GM04503 (cell line): ENCODE data around the gene SLC39A6.
"Not testable (repeated sequence)": the region's sequence is repeated elsewhere in the genome, so short reads cannot be mapped to it uniquely, and the experiment has no call there.

Experiments
- DNase-seq: peaks from one replicate; pipeline ENCODE4 v3.0.0-alpha.2; 2012; ENCODE audit warnings: low read depth

The SLC39A6 gene, protein sequence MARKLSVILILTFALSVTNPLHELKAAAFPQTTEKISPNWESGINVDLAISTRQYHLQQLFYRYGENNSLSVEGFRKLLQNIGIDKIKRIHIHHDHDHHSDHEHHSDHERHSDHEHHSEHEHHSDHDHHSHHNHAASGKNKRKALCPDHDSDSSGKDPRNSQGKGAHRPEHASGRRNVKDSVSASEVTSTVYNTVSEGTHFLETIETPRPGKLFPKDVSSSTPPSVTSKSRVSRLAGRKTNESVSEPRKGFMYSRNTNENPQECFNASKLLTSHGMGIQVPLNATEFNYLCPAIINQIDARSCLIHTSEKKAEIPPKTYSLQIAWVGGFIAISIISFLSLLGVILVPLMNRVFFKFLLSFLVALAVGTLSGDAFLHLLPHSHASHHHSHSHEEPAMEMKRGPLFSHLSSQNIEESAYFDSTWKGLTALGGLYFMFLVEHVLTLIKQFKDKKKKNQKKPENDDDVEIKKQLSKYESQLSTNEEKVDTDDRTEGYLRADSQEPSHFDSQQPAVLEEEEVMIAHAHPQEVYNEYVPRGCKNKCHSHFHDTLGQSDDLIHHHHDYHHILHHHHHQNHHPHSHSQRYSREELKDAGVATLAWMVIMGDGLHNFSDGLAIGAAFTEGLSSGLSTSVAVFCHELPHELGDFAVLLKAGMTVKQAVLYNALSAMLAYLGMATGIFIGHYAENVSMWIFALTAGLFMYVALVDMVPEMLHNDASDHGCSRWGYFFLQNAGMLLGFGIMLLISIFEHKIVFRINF

DNA sequence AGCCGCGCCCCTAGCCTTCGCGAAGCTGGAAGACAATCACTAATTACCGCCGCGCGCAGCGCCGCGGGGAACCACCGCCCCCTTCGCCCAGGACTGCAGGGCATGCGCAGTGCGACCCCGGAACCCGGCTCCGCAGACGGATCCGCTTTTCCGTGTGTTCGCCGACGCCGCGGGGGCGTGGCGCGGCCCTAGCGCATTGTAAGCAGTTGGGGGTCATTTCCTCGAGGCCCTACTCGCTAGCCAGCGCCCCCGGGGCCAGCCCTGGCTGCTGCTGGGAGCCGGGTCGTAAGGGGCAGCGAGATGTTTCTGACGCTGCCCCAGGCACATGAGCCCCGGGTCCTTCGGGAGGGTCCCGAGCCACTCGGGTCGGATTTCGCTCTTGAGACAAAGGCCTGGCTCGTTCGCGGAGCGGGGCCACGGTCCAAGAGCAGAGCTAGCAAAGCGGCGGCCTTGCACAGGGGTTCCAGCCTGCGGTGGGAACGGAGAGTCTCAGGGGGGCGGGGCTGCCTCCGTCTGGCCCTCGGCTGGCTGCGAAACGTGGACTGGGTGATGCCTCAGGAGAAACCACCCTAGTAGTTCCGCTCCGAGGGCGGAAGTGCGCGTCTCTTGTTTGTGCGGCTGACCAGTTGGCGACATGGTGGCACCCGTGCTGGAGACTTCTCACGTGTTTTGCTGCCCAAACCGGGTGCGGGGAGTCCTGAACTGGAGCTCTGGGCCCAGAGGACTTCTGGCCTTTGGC, at the start of gene SLC39A6, which contains the start of gene ELP2:
Gene SLC39A6 (minus strand): TSS at position 41 of the 739 bp plus-strand sequence. CDS start 2,333 bp downstream, outside the sequence.
Gene ELP2 (plus strand): TSS at position 600 of the 739 bp plus-strand sequence. CDS start 35 bp downstream, at position 635.
- DNase-seq: peak; percentile 67

DNA sequence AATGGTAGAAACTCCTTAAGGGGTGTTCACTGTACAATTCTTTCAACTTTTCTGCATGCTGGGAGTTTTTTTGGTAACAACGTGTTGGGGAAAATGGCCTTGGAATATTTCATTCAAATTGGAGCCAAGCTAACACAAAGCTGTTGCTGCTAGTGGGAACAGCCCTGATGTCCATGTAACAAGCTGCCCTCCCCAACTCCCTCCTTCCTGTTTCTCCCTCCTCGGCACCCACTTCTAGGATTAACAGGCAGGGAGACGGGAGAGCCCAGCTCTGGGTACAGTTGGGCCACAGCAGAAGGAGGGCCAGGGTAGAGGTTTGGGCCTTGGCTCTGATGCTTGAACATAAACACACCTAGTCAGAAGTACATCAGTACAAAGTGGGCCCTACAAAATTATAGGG, 48.8 kb upstream of the SLC39A6 start:
- no peak for DNase-seq

DNA sequence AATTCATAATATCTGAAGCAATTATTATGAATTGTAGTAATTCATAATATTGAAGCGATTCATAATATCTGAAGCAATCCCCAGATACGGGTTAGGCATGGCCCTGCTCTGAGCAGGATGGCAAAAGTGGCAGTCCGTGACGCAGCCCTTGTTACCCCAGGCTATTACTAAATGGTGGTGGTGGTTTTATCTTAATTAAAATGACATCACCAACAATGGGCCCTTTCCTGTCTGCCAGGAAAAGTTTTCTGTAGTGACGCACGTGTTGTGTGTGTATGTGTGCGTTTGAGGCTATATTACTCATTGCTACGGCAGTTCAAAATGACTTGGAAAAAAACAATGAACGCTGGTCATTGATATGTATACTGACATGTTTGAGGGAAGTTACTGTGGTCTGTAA, 47.6 kb upstream of the SLC39A6 start:
- peak; percentile 53 for DNase-seq

DNA sequence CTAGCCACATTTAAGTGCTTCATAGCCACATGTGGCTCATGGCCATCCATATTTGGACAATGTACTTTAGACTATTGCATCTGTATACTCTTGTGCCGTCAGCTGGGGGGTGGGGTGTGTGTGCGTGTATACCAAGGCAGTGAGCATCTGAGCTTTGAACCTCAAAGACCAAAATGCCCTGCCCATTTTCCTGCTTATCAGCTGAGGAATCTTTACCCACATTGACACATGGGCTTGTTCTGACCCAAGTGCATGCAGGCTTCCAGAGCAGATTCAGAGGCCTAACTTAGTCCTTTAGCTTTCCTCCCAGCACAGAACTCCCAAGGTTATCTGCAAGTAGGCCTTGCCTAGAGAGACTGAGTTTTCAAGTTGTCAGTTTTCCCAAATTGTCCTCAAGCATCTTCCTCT, 47.0 kb upstream of the SLC39A6 start:
- no peak for DNase-seq

DNA sequence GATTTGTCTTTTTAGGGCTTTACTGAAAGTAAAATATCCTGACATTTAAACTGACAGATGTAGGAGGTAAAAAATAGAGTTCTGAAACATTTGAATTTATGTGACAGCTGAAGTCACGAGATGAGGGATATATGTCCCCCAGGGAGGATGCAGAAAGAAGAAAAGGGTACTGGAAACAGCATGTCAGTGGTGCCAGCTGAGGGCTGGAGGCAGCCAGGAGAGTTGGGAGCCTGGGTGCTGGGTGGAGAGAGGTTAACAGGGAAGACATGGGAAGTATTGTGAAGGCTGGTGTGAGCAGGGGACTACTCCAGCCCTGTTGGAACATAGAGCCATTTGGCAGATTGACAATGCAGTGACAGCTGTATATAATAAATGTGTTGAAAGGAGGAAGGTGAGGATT, 46.3 kb upstream of the SLC39A6 start:
- no peak for DNase-seq

DNA sequence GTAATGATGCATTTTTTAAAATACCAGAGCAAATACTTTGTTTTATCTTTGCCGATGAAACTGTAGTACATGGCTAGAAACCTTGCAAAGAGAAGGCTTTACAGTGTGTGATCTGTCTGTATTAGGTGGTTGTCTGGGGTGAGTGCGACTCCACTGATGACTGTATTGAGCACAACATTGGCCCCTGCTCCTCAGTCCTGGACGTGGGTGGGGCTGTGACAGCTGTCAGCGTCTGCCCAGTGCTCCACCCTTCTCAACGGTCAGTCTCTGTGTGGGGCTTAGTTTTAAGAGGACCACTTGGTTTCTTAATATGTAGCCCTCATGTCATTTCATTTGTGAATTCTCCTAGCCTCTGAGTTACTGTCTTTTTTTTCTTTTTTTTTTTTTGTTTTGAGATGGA, 40.8 kb upstream of the SLC39A6 start:
- no peak for DNase-seq

DNA sequence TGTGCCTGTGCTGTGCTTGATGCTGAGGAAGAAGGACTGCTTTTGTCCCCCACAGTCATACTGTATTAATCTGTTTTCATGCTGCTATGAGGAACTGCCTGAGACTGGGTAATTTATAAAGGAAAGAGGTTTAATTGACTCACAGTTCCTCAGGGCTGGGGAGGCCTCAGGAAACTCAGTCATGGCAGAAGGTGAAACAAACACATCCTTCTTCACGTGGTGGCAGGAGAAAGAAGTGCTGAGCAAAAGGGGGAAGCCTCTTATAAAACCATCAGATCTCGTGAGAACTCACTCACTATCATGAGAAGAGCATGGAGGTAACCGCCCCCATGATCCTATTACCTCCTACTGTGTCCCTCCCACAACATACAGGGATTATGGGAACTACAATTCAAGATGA, 39.2 kb upstream of the SLC39A6 start:
- DNase-seq: not testable (repeated sequence)

DNA sequence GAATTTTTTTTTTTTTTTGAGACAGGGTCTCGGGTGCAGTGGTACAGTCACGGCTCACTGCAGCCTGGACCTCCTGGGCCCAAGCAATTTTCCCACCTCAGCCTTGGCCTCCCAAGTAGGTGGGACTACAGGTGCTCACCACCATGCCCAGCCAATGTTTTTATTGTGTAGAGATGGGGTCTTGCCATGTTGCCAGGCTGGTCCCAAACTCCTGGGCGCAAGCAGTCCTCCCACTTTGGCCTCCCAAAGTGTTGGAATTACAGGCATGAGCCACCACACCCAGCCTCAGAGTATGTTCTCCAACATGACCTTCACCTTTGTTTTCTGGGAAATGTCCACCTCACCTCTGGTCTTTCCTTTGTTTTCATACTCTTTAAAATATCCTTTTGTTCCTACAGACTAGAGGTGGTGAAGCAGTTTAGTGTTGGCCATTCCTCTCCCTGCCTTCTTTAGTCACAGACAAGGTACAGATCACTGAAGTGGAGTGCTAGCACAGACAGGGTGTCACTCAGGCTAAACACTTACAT, 38.6 kb upstream of the SLC39A6 start:
- no peak for DNase-seq

DNA sequence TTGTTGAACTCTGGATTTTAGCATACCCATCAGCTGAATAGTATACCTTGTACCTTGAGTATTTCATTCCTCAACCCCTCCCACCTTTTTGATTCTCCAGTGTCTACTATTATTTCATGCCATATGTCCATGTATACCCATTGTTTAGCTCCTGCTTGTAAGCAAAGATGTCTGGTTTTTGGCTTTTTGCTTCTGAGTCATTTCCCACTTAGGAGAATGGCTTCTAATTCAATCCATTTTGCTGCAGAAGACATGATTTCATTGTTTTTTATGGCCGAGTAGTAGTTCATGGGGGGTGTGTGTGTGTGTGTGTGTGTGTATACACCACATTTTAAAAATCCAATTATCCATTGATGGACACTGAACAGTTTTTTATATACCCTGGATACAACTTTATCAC, 33.8 kb upstream of the SLC39A6 start:
- DNase-seq: no peak

DNA sequence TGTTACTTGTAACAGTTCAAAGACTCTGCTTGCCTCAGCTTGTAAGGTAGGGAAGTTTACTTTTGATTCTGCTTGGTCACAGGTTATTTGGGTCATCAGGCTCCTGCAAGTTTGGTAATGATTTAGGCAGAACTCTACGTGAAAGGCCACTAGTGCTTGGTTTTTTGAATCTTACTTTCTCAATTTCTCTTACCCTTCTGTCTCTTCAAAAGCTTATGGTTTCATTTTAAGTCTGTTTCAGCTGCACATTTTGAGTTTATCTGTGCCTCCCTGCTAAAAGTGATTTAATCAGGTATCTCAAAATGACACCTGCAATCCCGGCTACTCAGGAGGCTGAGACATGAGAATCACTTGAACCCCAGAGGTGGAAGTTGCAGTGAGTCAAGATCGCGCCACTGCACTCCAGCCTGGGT, 31.8 kb upstream of the SLC39A6 start:
- no peak for DNase-seq

DNA sequence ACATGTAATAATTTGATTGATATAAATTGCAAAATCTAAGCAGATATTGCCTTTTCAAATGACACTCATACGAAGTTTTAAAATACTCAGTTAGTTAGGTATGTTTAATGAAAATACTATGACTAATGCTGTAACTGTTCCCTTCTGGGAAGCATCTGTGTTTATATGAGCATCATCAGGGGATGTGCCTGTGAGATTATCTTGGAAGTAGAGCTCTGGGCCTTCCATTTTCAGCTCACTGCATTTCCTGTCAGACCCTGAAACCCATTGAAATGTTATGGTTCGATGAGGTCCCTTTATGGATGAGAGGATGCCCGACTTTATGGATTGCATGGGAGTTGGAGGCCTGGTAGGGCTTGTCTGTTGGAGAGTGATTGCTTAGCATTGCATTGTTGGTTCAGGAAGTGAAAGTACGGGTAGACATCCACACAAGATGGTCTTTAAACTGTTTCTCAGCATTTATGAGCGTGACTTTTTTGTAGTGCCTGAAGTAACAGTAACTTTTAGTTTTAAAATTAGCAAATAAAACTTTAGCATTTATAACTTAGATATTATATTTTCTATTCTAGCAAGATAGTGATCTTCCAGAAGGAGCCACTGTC, 29.2 kb upstream of the SLC39A6 start:
- no peak for DNase-seq

DNA sequence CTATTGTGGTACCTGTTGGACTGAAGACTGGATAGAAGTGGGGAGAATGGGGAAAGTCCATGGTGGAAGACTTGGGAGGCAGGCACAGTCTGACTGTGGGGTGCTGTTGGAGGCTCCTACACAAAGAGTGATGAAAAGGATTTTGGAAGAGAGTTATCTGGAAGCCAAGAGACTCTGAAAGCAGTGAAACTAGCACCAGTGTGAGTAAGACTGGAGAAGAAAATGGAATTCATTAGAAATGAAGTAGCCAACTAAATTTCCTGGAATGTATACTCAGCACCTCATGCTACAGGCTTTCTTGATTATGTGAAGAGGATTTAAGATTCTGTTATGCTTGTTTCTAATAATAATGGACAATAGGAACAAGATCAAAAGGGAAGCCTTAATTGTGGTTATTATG, 28.3 kb upstream of the SLC39A6 start:
- DNase-seq: no peak

DNA sequence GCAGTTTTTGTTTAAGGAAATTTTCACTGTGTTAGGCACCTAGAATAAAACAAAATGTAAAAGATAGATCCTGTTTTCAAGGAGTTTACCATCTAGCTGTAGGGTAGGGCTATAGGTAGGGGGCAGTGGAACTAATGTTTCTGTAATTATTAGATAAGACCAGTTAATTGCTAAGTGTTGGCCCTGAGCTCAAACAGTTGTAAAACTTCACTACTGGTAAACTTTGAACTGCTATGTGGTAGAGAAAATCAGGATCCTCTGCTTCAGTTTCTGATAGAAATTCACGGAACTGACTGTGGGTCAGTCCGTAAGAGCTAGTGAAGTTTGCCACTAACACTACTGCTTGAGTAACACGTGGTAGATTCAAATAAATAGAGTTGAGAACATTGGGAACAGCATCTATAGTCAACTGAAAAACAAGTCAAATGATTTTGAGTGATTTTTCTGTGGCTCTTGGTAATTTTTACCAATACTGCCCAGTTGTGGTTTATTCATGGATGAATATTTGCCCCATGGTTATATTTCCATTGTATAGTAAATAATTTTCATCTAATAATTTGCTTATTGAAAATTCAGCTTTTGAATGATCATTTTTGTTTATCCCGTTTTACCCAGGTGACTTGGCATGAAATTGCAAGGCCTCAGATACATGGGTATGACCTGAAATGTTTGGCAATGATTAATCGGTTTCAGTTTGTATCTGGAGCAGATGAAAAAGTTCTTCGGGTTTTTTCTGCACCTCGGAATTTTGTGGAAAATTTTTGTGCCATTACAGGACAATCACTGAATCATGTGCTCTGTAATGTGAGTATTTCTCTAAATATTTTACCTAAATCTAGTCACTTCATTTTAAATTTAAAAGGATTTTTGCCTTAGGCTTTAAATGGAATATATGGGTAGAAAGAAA, 27.0 kb upstream of the SLC39A6 start:
- no peak for DNase-seq

DNA sequence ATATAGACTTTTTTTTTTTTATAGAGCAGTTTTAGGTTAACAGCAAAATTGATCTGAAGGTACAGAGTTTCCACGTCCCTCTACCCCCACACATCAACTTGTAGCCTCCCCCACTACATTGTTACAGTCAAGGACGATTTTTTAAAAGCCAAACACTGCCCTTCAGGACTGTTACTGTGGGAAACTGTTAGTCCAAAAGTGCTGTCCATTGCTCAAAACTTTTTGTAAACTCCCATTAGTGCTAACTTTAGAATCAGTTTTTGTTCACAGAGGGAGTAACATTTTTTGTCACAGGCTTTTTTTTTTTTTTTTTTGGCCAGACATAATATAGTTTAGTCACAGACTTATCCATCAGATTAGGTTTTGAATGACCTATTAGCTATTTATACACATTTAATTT, 24.6 kb upstream of the SLC39A6 start:
- DNase-seq: no peak

DNA sequence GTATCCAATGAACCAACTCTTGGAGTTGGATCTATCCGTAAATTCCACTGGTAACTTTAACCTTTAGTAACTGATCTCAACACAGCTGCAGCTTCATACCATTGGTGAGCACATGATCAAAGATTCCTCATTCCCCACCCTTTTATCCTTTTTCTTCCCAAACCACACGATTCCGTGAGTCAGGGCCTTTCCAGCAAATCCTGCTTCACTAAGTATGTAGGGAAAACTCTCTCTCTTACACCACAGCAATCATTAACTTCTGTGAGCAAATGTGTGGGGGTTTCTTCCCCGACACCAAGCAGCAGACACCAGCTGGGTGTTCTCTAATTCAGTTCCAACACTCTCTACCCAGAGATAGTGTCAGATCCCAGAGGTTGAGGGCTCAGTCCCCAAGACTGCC, 24.1 kb upstream of the SLC39A6 start:
- DNase-seq: peak; percentile 81

DNA sequence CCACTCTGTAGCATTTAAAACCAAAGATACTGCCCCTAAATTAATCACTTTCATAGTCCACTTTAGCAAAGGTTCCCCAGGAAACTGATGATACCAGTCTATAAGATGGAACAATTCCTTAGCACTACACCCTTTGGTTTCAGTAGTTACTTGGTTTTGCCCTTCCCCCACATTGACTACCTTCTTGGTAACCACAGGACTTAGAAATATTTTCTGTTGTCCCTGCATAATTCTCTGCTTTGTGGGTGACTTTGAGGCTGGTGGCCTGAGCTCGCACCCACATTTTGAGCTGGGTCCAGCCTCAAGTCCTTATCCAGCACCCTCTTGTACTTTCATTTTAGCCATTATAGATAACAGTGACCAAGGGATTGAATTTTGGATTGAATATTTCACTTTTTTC, 23.6 kb upstream of the SLC39A6 start:
- no peak for DNase-seq

DNA sequence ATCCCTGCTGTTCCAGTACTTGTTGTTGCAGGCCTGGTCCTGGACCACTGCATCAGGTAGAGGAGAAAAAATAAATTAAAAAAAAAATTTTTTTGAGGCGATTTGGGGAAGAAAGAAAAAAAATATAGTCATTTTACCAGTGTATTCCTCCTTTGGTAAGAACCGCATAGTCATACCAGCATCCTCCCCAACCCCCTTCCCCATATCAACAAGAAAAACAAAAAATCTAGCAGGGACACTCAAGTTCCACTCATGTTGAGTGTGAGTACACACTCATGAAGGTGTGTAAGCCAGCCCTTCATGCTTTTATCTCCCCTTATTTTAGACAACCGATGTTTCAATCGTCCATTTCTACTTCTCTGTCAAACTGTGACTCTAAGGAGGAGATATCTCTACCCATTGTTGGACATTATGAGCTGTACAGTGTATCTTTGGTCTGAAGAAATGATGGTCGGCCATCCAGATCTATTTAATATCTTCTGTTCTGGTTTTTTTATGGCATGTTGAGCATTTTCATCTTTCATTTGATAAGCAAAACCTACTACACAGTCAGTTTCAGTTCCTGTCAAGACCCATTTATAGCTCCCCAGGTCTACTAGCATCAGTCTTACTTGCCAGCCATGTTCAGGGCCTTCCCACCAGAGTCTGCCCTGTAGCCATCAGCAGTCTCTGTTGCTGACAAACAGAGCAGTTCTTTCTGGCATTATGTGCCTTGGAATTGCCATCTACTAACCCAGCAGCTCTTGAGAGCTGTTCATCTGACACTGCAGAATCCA, 20.6 kb upstream of the SLC39A6 start:
- DNase-seq: no peak

DNA sequence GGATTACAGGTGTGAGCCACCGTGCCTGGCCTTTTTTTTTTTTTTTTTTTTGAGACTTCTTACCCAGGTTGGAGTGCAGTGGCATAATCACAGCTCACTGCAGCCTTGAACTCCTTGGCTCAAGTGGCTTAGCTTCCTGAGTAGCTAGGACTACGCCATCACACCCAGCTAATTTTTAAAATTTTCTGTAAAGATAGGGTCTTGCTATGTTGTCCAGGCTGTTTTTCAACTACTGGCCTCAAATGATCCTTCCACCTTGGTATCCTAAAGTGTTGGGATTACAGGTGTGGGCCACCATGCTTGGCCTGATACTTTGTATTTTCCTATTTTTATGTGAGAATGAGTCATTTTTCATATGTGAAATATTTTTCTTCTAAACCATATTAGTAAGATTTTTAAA, 14.3 kb upstream of the SLC39A6 start:
- no peak for DNase-seq

DNA sequence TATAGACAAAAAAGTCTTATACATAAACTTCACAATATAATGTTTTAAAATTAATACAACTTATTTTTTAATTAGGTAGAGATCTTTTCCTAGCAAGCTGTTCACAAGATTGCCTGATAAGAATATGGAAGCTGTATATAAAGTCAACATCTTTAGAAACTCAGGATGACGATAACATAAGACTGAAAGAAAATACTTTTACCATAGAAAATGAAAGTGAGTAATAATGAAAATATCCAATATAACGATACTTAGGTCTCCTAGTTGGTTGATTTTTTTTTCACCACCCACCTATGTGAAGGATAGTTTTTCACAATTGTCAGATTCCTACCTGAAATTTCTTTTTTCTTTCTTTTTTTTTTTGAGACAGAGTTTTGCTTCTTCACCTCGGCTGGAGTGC, 13.6 kb upstream of the SLC39A6 start:
- no peak for DNase-seq

DNA sequence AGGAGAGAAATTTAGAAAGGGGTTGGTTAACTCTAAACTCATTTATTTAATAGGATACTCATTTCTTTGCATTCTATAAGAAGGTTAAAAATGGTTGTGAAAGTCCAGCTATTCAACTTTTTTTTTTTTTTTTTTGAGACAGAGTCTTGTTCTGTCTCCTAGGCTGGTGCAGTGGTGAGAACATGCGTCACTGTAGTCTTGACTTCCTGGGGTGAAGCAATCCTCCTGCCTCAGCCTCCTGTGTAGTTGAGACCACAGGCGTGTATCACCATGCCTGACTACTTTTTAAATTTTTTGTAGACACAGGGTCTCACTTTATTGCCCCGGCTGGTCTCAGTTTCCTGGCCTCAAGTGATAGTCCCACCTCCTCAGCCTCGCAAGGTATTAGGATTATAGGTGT, 12.4 kb upstream of the SLC39A6 start:
- DNase-seq: no peak
